ENCODE results near the gene PPP2R5D.
A peak's percentile ranks its signal among the peaks of the same experiment; 100 is the strongest.
"Not testable (repeated sequence)": the region's sequence is repeated elsewhere in the genome, so short reads cannot be mapped to it uniquely, and the experiment has no call there.

The PPP2R5D gene

GRCh38 chr6:42989923-42990322 lies 5.6 kb downstream of the PPP2R5D start:
- no peak for DNase-seq (ENCODE audit: low read depth in 2 of 2)

DNA sequence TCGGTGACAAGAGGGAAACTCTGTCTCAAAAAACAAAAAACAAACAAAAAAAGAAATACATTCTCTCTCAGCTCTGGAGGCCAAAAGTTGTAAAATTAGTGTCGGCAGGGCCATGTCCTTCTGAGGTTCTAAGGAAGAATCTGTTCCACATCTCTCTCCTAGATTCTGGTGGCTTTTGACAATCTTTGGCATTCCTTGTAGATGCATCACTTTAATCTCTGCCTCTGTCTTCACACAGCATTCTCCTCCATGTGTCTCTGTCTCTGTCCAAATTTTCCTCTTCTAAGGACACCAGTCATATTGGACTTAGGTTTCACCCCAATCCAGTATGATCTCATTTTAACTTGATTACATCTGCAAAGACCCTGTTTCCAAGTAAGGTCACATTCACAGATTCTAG lies 9.1 kb downstream of the PPP2R5D start:
- DNase-seq (ENCODE audit: low read depth in 2 of 2): no peak

- no peak for DNase-seq (ENCODE audit: low read depth in 2 of 2)
Observed at GRCh38 chr6:42996513-42996912, 12.1 kb downstream of the PPP2R5D start.

DNA sequence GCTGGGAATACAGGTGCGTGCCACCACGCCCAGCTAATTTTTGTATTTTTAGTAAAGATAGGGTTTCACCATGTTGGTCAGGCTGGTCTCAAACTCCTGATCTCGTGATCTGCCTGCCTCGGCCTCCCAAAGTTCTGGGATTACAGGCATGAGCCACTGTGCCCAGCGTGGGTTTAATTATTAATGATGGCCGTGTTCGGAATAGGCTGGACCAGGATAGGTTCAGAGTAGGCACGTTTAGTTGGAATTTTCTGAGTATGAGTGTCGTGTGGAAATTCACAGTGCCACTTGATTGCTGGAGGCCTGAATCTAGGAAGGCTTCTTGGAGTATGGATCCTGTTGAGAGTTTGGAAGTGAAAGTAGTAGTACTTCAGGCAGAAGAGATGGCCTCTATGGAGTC lies 13.8 kb downstream of the PPP2R5D start:
- not testable (repeated sequence) for DNase-seq (ENCODE audit: low read depth in 2 of 2)

DNA sequence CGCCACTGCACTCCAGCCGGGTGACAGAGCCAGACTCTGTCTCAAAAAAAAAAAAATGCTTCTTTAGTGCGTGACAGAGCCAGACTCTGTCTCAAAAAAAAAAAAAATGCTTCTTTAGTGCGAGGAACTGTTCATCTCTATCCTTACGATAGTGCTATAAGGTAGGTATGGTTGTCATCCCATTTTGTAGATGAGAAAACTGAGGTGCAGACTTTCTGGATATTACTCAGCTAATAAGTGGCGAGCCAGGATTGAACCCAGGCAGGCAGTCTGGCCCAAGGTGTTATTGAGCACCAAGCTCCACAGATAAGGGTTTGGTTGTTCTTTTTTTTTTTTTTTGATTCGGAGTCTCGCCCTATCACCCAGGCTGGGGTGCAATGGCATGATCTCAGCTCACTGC lies 17.5 kb downstream of the PPP2R5D start:
- DNase-seq (ENCODE audit: low read depth in 2 of 2): no peak

GRCh38 chr6:43005844-43006243 lies 21.5 kb downstream of the PPP2R5D start:
- no peak for DNase-seq (ENCODE audit: low read depth in 2 of 2)

DNA sequence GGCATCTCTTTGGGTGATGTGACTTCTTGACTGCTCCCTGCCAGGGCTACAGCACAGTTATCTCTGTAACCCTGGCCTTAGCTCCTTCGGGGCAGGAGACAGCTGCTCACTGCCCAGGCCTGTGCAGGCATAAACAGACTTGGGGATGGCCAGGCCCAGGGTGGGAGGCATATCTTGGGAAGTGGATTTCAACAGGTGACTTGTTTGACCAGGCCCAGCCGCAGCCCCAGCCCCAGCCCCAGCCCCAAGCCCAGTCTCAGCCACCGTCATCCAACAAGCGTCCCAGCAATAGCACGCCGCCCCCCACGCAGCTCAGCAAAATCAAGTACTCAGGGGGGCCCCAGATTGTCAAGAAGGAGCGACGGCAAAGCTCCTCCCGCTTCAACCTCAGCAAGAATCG lies 21.9 kb downstream of the PPP2R5D start:
- no peak for DNase-seq (ENCODE audit: low read depth in 2 of 2)

DNA sequence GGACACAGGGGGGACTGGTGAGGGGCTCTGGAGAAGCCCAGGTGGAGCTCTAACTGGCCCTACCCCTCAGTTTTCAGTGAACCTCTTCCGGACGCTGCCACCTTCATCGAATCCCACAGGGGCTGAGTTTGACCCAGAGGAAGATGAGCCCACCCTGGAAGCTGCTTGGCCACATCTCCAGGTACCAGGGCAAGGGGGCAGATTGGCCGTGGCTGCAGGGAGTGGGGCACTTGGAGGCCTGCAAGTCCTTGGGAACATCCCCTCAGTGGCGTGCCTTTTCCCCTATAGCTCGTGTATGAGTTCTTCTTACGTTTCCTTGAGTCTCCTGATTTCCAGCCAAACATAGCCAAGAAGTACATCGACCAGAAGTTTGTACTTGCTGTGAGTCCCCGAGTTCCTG lies 22.8 kb downstream of the PPP2R5D start:
- DNase-seq (ENCODE audit: low read depth in 2 of 2): no peak

GRCh38 chr6:43009124-43009523 lies 24.8 kb downstream of the PPP2R5D start:
- DNase-seq (ENCODE audit: low read depth in 2 of 2): no peak

DNA sequence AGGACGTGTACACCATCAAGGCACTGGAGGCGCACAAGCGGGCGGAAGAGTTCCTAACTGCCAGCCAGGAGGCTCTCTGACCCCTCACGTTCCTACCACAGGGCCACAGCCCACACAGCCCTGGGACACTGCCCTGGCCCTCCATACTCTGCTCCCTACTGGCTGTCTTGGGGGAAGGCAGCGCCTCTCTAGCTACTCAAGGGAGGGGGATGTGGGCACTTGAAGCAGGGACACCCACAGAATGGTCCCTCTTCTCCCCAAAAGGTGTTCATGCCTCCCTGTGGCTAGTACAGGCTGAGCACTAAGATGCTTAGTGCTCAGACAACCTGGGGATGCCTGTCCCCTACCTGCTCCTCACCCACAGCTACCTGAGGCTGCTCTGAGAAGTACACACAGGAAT lies 26.8 kb downstream of the PPP2R5D start:
- no peak for DNase-seq (ENCODE audit: low read depth in 2 of 2)

DNA sequence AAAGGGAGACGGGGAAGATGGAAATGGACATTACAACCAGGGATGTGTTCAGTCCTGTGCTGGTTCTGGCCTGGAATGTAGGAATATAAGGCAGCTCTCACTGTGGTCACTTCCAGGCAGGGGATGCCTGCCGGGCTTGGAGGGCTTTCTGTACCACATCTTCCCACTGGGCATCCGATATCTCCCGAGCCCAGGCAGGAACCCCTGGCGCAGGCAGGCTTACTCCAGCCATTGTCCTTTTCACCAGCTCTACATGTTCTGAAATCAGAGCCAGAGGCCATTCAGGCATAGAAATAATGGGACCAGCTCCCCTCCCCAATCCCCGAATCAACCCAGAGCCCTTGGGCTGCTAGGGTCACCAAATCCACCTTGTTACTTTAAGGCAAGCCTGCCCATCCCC lies 28.0 kb downstream of the PPP2R5D start:
- DNase-seq (ENCODE audit: low read depth in 2 of 2): no peak

GRCh38 chr6:43013097-43013842 lies 28.9 kb downstream of the PPP2R5D start:
- no peak for DNase-seq (ENCODE audit: low read depth in 2 of 2)

- DNase-seq (ENCODE audit: low read depth in 2 of 2): peak; percentile 97 to 99
Observed at GRCh38 chr6:43013843-43014433, 29.6 kb downstream of the PPP2R5D start, which contains the start of the genes KLHDC3 and MEA1. TSS of gene KLHDC3 (plus strand) at chr6:43014249. CDS start at chr6:43017193, 2,944 bp downstream. TSS of gene MEA1 (minus strand) at chr6:43013946. CDS start at chr6:43013813, 133 bp downstream.

- DNase-seq (ENCODE audit: low read depth in 2 of 2): no peak
Observed at GRCh38 chr6:43014434-43014909, 30.1 kb downstream of the PPP2R5D start.

GRCh38 chr6:43016176-43016942 lies 32.0 kb downstream of the PPP2R5D start:
- DNase-seq (ENCODE audit: low read depth in 2 of 2): no peak

DNA sequence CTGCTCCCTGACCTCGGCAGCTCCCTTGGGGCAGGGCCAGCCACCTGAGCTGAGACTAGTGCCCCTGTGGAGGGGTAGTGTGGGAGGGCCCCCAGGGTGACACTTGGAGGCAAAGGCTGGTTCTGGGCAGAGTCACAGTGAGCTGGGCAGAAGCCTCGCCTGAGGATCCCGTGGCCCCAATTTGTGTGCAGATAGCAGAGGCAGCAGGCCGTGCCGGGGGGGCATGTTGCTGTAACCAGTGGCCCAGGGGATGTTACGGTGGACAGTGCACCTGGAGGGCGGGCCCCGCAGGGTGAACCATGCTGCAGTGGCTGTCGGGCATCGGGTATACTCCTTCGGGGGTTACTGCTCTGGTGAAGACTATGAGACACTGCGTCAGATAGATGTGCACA lies 32.6 kb downstream of the PPP2R5D start:
- no peak for DNase-seq (ENCODE audit: low read depth in 2 of 2)

DNA sequence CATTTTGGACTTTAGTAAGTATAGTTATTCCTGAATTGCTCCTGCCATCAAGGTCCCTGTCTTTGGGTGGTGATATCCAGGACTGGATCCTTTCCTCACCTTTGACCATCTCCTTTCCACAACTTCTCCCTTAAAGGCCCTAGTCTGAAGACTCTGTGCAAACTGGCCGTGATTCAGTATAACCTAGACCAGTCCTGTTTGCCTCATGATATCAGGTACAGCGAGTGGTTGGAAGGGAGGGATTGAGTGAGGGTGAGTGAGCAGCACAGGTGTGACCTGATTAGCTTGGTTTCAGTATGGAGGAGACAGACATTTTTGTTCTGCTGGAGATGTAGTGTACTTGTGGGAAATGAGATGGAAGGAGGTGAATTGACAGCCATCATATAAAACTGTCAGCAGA lies 34.8 kb downstream of the PPP2R5D start:
- DNase-seq (ENCODE audit: low read depth in 2 of 2): no peak

- DNase-seq (ENCODE audit: low read depth in 2 of 2): no peak
Observed at GRCh38 chr6:43020052-43020705, 35.8 kb downstream of the PPP2R5D start.

GRCh38 chr6:43020847-43021246 lies 36.5 kb downstream of the PPP2R5D start:
- DNase-seq (ENCODE audit: low read depth in 2 of 2): no peak

DNA sequence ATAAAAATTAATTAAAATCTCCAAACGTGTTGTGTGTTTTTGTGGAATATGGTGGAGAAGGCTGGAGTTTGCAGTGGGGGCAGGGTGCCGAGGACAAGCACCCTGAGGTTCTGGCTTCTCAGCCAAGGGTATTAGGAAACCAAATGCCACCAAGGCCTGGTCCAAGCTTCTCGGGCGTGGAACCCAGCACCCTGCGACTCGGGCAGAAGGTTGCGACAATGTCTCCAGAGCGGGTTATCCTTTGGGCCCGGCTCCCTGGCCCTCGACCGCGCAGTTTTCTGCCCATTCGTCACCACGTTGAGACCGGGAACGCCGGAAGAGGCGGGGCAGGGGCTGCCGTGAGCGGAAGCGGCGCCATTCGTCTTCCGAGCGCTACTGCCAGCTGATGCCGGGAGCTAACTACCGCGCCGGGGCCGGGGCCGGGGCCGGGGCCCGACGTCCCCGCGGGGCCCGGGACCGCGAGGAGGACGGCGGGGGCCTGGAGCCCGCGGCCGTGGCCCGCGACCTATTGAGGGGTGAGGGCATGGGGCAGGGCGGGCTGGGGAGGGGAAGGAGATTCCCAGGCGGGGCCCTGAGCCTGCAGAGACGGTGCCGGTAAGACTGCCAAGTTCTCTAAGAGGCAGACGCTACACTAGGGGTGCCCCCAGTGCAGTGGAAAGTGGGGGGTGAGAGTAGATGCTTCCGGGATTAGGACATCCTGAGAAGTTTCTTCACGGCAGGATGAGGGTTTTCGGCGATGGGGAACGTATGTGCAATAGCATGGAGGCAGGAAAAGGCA lies 37.1 kb downstream of the PPP2R5D start, which contains the start of gene RRP36:
Gene RRP36, plus strand, starts transcription at position 354 of the 778 bp plus-strand sequence. Its CDS starts 32 bp downstream, at position 386.
- peak; percentile 54 to 69 for DNase-seq (ENCODE audit: low read depth in 2 of 2)

GRCh38 chr6:43024436-43024835 lies 40.1 kb downstream of the PPP2R5D start:
- no peak for DNase-seq (ENCODE audit: low read depth in 2 of 2)
